Astrocyte (in vitro differentiated cells and primary cell): ENCODE data around the gene LSM7. TPM values are rescaled to one million over a fixed set of nuclear protein-coding genes. Genes with fewer than 3 reads are reported as not detected.
"Not testable (repeated sequence)": the region's sequence is repeated elsewhere in the genome, so short reads cannot be mapped to it uniquely, and the experiment has no call there.

Source experiments
- DNase-seq: peaks from one replicate; pipeline ENCODE4 v3.0.0-alpha.2; 2010; ENCODE audit warnings: low read depth
- FAIRE-seq: peaks from 2 replicates; lab custom pipeline; 2011; peaks lifted over from hg19 to GRCh38; lab: Jason Lieb, UNC
- H2AFZ ChIP-seq: 2 replicates; pipeline ENCODE4 v1.6.0; 2012; ENCODE audit warnings: low read depth, low read length, inconsistent platforms
- H3K27ac ChIP-seq: 2 replicates; pipeline ENCODE4 v1.5.1; 2011; ENCODE audit warnings: low read depth, low read length, inconsistent platforms
- H3K27me3 ChIP-seq: 2 replicates; pipeline ENCODE4 v1.6.0; 2011; ENCODE audit warnings: low read length, inconsistent platforms; ENCODE audit not compliant: insufficient read depth
- H3K36me3 ChIP-seq: 2 replicates; pipeline ENCODE4 v1.5.1; 2011; ENCODE audit warnings: low read length, inconsistent platforms; ENCODE audit not compliant: insufficient read depth
- H3K4me1 ChIP-seq: 2 replicates; pipeline ENCODE4 v1.5.1; 2011; ENCODE audit warnings: low read length, inconsistent platforms; ENCODE audit not compliant: insufficient read depth
- H3K4me2 ChIP-seq: 2 replicates; pipeline ENCODE4 v1.6.0; 2012; ENCODE audit warnings: low read length, inconsistent platforms
- H3K4me3 ChIP-seq: 2 replicates; pipeline ENCODE4 v1.5.1; 2011; ENCODE audit warnings: low read depth, mild to moderate bottlenecking, low read length, inconsistent platforms; ENCODE audit not compliant: insufficient read depth
- H3K79me2 ChIP-seq: 2 replicates; pipeline ENCODE4 v1.6.0; 2012; ENCODE audit warnings: mild to moderate bottlenecking, low read length, inconsistent platforms; ENCODE audit not compliant: insufficient read depth
- H3K9ac ChIP-seq: 2 replicates; pipeline ENCODE4 v1.6.0; 2012; ENCODE audit warnings: mild to moderate bottlenecking, low read length, inconsistent platforms
- H3K9me3 ChIP-seq: 2 replicates; pipeline ENCODE4 v1.5.1; 2012; ENCODE audit warnings: low read depth, mild to moderate bottlenecking, low read length, inconsistent platforms; ENCODE audit not compliant: insufficient read depth
- H4K20me1 ChIP-seq: 2 replicates; pipeline ENCODE4 v1.6.0; 2012; ENCODE audit warnings: low read length, inconsistent platforms; ENCODE audit not compliant: insufficient read depth
- H3K27ac Mint-ChIP-seq: one replicate; pipeline ENCODE4 v1.8.0; 2021; ENCODE audit warnings: mild to moderate bottlenecking, mixed read lengths; ENCODE audit not compliant: unreplicated experiment
- H3K27me3 Mint-ChIP-seq: one replicate; pipeline ENCODE4 v1.8.0; 2021; ENCODE audit warnings: low read depth, mixed read lengths; ENCODE audit not compliant: unreplicated experiment
- H3K36me3 Mint-ChIP-seq: one replicate; pipeline ENCODE4 v1.8.0; 2021; ENCODE audit warnings: low read depth, mixed read lengths; ENCODE audit not compliant: unreplicated experiment
- H3K4me1 Mint-ChIP-seq: one replicate; pipeline ENCODE4 v1.8.0; 2021; ENCODE audit warnings: low read depth, mixed read lengths; ENCODE audit not compliant: unreplicated experiment
- H3K4me3 Mint-ChIP-seq: one replicate; pipeline ENCODE4 v1.8.0; 2021; ENCODE audit warnings: mild to moderate bottlenecking, moderate library complexity, mixed read lengths; ENCODE audit not compliant: unreplicated experiment
- H3K9me3 Mint-ChIP-seq: one replicate; pipeline ENCODE4 v1.8.0; 2021; ENCODE audit warnings: mild to moderate bottlenecking, mixed read lengths; ENCODE audit not compliant: unreplicated experiment
- EZH2 ChIP-seq: IDR thresholded peaks from 2 replicates; pipeline ENCODE4 v1.6.1; 2012; ENCODE audit warnings: mild to moderate bottlenecking, low read length, inconsistent platforms; ENCODE audit not compliant: insufficient read depth
- total RNA-seq: library from RNA; stranded (reverse); gene quantifications from 2 replicates; pipeline ENCODE4 v1.2.1, GENCODE V29; 2021
- TF ChIP-seq, protein P1 (sequence below): IDR thresholded peaks from 2 replicates; pipeline ENCODE4 v1.5.1; 2011; ENCODE audit warnings: low read depth, mild to moderate bottlenecking, inconsistent platforms, low read length, moderate library complexity; ENCODE audit not compliant: insufficient read depth

Gene LSM7
- total RNA-seq, 1 donor from 2014 or later: 91.4 TPM

DNA sequence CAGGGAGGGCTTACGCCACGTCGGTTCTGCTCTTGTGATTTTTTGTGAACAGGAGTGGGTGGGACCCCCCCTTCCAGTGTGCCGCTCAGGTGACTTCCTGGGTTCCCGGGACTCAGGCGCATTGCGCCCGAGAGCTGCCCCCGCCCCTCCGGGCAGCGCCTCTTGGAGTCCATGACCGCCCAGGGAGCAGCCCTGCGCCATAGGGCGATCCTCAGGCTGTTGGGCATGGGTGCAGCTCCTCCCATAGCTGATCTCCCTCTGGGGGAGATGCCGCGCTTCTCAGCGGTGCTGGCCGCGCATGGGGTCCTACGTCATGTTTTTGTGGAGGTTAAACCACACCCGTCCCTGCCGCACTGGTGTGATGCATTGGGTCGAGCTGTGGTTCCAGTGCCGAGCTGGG, 23.7 kb upstream of the LSM7 start:
- Histone ChIP-seq H2AFZ (no peak overlapping the region), H3K27me3 (no peaks in the 10 kb centered on the region), H3K36me3 (peaks cover 3% of the 10 kb centered on the region), H3K4me2 (no peak overlapping the region), H3K4me1 (no peaks in the 10 kb centered on the region), H4K20me1 (peaks cover 4% of the 10 kb centered on the region), H3K9me3 (no peaks in the 10 kb centered on the region), H3K79me2 (no peaks in the 10 kb centered on the region), H3K9ac (no peak overlapping the region), H3K27ac (no peak overlapping the region), H3K4me3 (no peak overlapping the region)
- no peak overlapping the region for H3K27ac Mint-ChIP-seq
- H3K27me3 Mint-ChIP-seq: no peaks in the 10 kb centered on the region
- H3K4me1 Mint-ChIP-seq: no peaks in the 10 kb centered on the region
- H3K36me3 Mint-ChIP-seq: no peaks in the 10 kb centered on the region
- no peak for DNase-seq
- no peak for FAIRE-seq
- no peak overlapping the region for H3K4me3 Mint-ChIP-seq
- TF ChIP-seq, protein P1, sequence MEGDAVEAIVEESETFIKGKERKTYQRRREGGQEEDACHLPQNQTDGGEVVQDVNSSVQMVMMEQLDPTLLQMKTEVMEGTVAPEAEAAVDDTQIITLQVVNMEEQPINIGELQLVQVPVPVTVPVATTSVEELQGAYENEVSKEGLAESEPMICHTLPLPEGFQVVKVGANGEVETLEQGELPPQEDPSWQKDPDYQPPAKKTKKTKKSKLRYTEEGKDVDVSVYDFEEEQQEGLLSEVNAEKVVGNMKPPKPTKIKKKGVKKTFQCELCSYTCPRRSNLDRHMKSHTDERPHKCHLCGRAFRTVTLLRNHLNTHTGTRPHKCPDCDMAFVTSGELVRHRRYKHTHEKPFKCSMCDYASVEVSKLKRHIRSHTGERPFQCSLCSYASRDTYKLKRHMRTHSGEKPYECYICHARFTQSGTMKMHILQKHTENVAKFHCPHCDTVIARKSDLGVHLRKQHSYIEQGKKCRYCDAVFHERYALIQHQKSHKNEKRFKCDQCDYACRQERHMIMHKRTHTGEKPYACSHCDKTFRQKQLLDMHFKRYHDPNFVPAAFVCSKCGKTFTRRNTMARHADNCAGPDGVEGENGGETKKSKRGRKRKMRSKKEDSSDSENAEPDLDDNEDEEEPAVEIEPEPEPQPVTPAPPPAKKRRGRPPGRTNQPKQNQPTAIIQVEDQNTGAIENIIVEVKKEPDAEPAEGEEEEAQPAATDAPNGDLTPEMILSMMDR: no peak
- no peak for TF ChIP-seq EZH2
- H3K9me3 Mint-ChIP-seq: no peaks in the 10 kb centered on the region

DNA sequence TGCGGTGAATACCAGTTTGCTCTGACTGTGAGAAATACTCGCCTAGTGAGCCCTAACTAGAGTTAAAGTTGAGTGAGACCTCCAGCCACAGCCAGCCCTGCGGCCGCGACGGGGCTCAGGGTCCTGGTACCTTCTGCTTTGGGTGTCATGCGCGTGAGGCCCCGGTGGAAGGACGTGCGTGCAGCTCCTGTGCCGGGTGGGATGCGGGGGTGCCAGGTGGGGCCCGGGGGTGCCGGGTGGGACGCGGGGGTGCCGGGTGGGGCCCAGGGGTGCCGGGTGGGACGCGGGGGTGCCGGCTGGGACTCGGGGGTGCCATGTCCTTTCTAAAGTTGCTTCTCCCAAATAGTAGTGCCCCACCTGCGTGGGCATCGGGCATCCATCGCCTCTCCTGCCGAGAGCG, 23.2 kb upstream of the LSM7 start:
- Mint-ChIP-seq H3K27ac (no peak overlapping the region), H3K4me3 (no peak overlapping the region), H3K27me3 (no peaks in the 10 kb centered on the region), H3K36me3 (no peaks in the 10 kb centered on the region), H3K9me3 (no peaks in the 10 kb centered on the region), H3K4me1 (no peaks in the 10 kb centered on the region)
- no peaks in the 10 kb centered on the region for H3K27me3 ChIP-seq
- H2AFZ ChIP-seq: no peak overlapping the region
- DNase-seq (no peak), FAIRE-seq (no peak)
- H3K4me2 ChIP-seq: no peak overlapping the region
- H3K27ac ChIP-seq: no peak overlapping the region
- H3K4me3 ChIP-seq: no peak overlapping the region
- peaks cover 4% of the 10 kb centered on the region for H4K20me1 ChIP-seq
- H3K79me2 ChIP-seq: no peaks in the 10 kb centered on the region
- H3K9me3 ChIP-seq: no peaks in the 10 kb centered on the region
- no peak for TF ChIP-seq EZH2
- TF ChIP-seq, protein P1: no peak
- H3K36me3 ChIP-seq: peaks cover 7% of the 10 kb centered on the region
- H3K9ac ChIP-seq: no peak overlapping the region
- no peaks in the 10 kb centered on the region for H3K4me1 ChIP-seq

DNA sequence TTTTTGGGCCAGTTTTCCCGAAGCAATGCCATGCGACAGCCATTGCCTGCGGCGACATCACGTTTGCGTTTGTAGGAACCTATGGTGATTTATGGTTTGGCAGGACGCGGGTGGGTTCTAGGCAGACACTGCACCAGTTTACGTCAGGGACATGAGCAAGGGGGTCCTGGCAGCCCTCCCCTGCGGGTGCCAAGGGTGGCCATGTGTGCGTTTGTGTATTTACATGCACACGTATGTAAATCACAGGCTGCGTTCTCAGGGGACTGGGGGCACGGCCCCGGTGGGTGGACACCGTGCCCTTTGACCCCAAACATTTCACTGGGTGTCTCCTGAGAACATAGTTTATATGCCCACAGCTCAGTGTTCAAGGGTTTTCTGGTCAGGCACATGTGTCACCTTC, 22.3 kb upstream of the LSM7 start:
- no peak overlapping the region for H3K27ac ChIP-seq
- H3K9ac ChIP-seq: no peak overlapping the region
- Mint-ChIP-seq H3K4me3 (no peak overlapping the region), H3K36me3 (no peaks in the 10 kb centered on the region), H3K27ac (no peak overlapping the region), H3K9me3 (no peaks in the 10 kb centered on the region), H3K27me3 (no peaks in the 10 kb centered on the region), H3K4me1 (no peaks in the 10 kb centered on the region)
- peaks cover 4% of the 10 kb centered on the region for H4K20me1 ChIP-seq
- H3K4me1 ChIP-seq: no peaks in the 10 kb centered on the region
- no peak overlapping the region for H2AFZ ChIP-seq
- TF ChIP-seq, protein P1: no peak
- no peak for TF ChIP-seq EZH2
- no peaks in the 10 kb centered on the region for H3K27me3 ChIP-seq
- DNase-seq (no peak), FAIRE-seq (no peak)
- H3K9me3 ChIP-seq: no peaks in the 10 kb centered on the region
- no peak overlapping the region for H3K4me3 ChIP-seq
- peaks cover 7% of the 10 kb centered on the region for H3K36me3 ChIP-seq
- no peak overlapping the region for H3K4me2 ChIP-seq
- no peaks in the 10 kb centered on the region for H3K79me2 ChIP-seq

DNA sequence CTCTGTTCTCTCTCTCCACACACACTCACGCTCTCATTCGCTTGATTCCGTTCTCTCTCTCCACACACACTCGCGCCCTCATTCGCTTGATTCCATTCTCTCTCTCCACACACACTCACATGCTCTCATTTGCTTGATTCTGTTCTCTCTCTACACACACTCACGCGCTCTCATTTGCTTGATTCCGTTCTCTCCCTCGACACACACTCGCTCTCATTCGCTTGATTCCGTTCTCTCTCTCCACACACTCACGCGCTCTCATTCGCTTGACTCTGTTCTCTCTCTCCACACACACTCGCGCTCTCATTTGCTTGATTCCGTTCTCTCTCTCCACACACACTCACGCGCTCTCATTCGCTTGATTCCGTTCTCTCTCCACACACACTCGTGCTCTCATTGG, 21.4 kb upstream of the LSM7 start:
- FAIRE-seq, H3K9me3 Mint-ChIP-seq, H3K4me2 ChIP-seq, H3K79me2 ChIP-seq, H4K20me1 ChIP-seq, DNase-seq, H3K9ac ChIP-seq, H3K27ac ChIP-seq, H2AFZ ChIP-seq, H3K36me3 Mint-ChIP-seq, H3K4me3 ChIP-seq, H3K4me1 ChIP-seq, H3K4me3 Mint-ChIP-seq, H3K27ac Mint-ChIP-seq, H3K4me1 Mint-ChIP-seq, H3K36me3 ChIP-seq, H3K27me3 Mint-ChIP-seq, H3K27me3 ChIP-seq, H3K9me3 ChIP-seq: not testable (repeated sequence)
